Measurements from ENCODE around the gene BCKDHB. TPM values are rescaled to one million over a fixed set of nuclear protein-coding genes. Genes with fewer than 3 reads are reported as not detected.

BCKDHB gene
- total and polyA plus RNA-seq, 2 of the 4 experiments (the other 2 are of a cell fraction): 11.2 to 11.8 TPM

DNA sequence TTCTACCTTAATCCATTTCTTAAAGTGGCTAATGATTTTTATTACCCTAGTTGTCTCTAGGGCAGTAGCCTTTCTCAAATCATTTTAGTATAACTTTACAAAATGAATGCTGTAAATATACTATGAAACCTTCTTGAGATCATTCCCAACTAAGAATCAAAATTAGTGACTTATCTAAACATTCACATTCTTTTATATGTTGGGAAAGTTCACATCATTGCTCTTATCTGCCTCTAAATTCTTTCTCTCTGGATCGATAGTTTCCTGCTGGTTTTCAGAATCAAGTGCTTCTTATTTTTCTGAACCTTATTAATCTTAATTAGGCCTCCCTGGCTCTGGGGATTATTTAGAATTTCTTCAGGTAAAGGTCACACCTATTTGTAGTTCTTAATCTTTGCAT is 126.8 kb downstream of the BCKDHB start:
- BruUV-seq (replicated peaks): no TSS peak
- dilution Hi-C loops (cut with HindIII; ENCODE audit: low sequenced_read_pairs, unreplicated experiment): no loop called here
- CTCF ChIA-PET: no interaction called here

More for the DNA sequence above, 126.8 kb downstream of the BCKDHB start:
- Histone ChIP-seq H2BK120ac (ENCODE audit: low read depth, low read length) (no peak overlapping the region), H3K56ac (ENCODE audit: extremely low read depth, insufficient read depth, low read length) (no peak overlapping the region), H3K9ac (ENCODE audit: low read depth, low read length) (no peak overlapping the region), H3K4me3 (ENCODE audit: insufficient read depth, low read depth, low read length) (no peak overlapping the region), H4K91ac (ENCODE audit: insufficient read depth, low read depth, low read length) (no peak overlapping the region), H2AK9ac (replicated peaks; ENCODE audit: low read depth, low read length, poor library complexity) (no peak overlapping the region), H3K4me1 (ENCODE audit: control insufficient read depth, insufficient read depth, low read length) (no peaks in the 10 kb centered on the region; the same call in 1 of the 2 replicates), H2AK5ac (ENCODE audit: low read depth, low read length) (no peak overlapping the region), H3K36me3 (ENCODE audit: control insufficient read depth, insufficient read depth, low read length) (no peaks in the 10 kb centered on the region; the same call in 1 of the 2 replicates), H3K14ac (replicated peaks; ENCODE audit: low read depth, low read length) (no peak overlapping the region), H2BK20ac (ENCODE audit: low read depth, low read length) (no peak overlapping the region), H4K20me1 (ENCODE audit: insufficient read depth, low read length) (no peaks in the 10 kb centered on the region), H3K9me3 (ENCODE audit: control insufficient read depth, insufficient read depth, low read length) (no peaks in the 10 kb centered on the region), H3K27ac (ENCODE audit: insufficient read depth, low read length) (no peak overlapping the region), H4K8ac (ENCODE audit: low read depth in 2 of 2, low read length in 2 of 2) (no peak overlapping the region), H2AFZ (replicated peaks; ENCODE audit: low read length, poor library complexity) (no peak overlapping the region), H3K27me3 (ENCODE audit: control insufficient read depth, insufficient read depth, low read length) (no peaks in the 10 kb centered on the region), H3K9me1 (ENCODE audit: insufficient read depth, low read length) (no peaks in the 10 kb centered on the region), H3K18ac (ENCODE audit: low read depth, low read length) (no peak overlapping the region), H3K4ac (ENCODE audit: low read depth, low read length) (no peak overlapping the region), H2BK15ac (ENCODE audit: low read depth, low read length) (no peak overlapping the region), H3K23ac (ENCODE audit: low read depth, low read length) (no peak overlapping the region), H3K79me1 (ENCODE audit: low read depth in 1 of 2, low read length in 2 of 2) (no peaks in the 10 kb centered on the region), H2BK5ac (ENCODE audit: low read depth, low read length, poor library complexity, severe bottlenecking) (no peak overlapping the region), H4K5ac (ENCODE audit: low read depth, low read length) (no peak overlapping the region), H3K4me2 (ENCODE audit: low read depth, low read length) (no peak overlapping the region)
- in situ Hi-C loops (cut with MboI; ENCODE audit: low sequenced_read_pairs): no loop called here
- ATAC-seq (ENCODE audit: low read depth): no peak
- no CpG with 5 or more reads among the region's 1 CpG for WGBS, 2 experiments (ENCODE audit: extremely low coverage in 2 of 2, insufficient read length in 1 of 2)
- TF ChIP-seq POLR2A (IDR thresholded peaks at IDR 0.05; ENCODE audit: low read depth, low read length) (no peak), NFE2L2 (IDR thresholded peaks at IDR 0.05; ENCODE audit: low read depth, low read length) (no peak), CEBPB (IDR thresholded peaks at IDR 0.05; ENCODE audit: low read depth, low read length) (no peak), CHD1 (IDR thresholded peaks at IDR 0.05; ENCODE audit: low read depth, low read length) (no peak), BHLHE40 (IDR thresholded peaks at IDR 0.05; ENCODE audit: low read depth, low read length) (no peak), FOS (IDR thresholded peaks at IDR 0.05; ENCODE audit: low read depth, low read length) (no peak), MAZ (IDR thresholded peaks at IDR 0.05; ENCODE audit: borderline replicate concordance, low read depth, low read length) (no peak), RAD21 (IDR thresholded peaks at IDR 0.05; ENCODE audit: low read length) (no peak), RFX5 (IDR thresholded peaks at IDR 0.05; ENCODE audit: low read depth, low read length) (no peak), MXI1 (IDR thresholded peaks at IDR 0.05; ENCODE audit: borderline replicate concordance, low read depth, low read length) (no peak), SMC3 (IDR thresholded peaks at IDR 0.05; ENCODE audit: low read depth, low read length) (no peak), RCOR1 (IDR thresholded peaks at IDR 0.05; ENCODE audit: insufficient replicate concordance, low read length) (no peak), MAFK (IDR thresholded peaks at IDR 0.05; ENCODE audit: low read depth, low read length) (no peak)
- TF ChIP-seq, protein P1, sequence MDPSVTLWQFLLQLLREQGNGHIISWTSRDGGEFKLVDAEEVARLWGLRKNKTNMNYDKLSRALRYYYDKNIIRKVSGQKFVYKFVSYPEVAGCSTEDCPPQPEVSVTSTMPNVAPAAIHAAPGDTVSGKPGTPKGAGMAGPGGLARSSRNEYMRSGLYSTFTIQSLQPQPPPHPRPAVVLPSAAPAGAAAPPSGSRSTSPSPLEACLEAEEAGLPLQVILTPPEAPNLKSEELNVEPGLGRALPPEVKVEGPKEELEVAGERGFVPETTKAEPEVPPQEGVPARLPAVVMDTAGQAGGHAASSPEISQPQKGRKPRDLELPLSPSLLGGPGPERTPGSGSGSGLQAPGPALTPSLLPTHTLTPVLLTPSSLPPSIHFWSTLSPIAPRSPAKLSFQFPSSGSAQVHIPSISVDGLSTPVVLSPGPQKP (IDR thresholded peaks at IDR 0.05; ENCODE audit: borderline replicate concordance, low read depth, low read length): no peak
- TF ChIP-seq, protein P2, sequence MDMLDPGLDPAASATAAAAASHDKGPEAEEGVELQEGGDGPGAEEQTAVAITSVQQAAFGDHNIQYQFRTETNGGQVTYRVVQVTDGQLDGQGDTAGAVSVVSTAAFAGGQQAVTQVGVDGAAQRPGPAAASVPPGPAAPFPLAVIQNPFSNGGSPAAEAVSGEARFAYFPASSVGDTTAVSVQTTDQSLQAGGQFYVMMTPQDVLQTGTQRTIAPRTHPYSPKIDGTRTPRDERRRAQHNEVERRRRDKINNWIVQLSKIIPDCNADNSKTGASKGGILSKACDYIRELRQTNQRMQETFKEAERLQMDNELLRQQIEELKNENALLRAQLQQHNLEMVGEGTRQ (IDR thresholded peaks at IDR 0.05; ENCODE audit: low read depth, low read length): no peak
- TF ChIP-seq, protein P3, sequence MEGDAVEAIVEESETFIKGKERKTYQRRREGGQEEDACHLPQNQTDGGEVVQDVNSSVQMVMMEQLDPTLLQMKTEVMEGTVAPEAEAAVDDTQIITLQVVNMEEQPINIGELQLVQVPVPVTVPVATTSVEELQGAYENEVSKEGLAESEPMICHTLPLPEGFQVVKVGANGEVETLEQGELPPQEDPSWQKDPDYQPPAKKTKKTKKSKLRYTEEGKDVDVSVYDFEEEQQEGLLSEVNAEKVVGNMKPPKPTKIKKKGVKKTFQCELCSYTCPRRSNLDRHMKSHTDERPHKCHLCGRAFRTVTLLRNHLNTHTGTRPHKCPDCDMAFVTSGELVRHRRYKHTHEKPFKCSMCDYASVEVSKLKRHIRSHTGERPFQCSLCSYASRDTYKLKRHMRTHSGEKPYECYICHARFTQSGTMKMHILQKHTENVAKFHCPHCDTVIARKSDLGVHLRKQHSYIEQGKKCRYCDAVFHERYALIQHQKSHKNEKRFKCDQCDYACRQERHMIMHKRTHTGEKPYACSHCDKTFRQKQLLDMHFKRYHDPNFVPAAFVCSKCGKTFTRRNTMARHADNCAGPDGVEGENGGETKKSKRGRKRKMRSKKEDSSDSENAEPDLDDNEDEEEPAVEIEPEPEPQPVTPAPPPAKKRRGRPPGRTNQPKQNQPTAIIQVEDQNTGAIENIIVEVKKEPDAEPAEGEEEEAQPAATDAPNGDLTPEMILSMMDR (conservative IDR thresholded peaks at IDR 0.05; ENCODE audit: low read depth, low read length): no peak
- DNase-seq: no peak
- POLR2A ChIA-PET (ENCODE audit: unreplicated experiment): no interaction called here
- intact Hi-C loops (cut with micrococcal nuclease): loop anchor here (10.0 kb wide), 1 partner anchor 92 kb away; no protein-coding TSS in a partner anchor

Data from IMR-90 (cell line).